Adrenal gland (tissue), 5 donors: ENCODE results near the gene PCDHA4.
A peak's percentile ranks its signal among the peaks of the same experiment; 100 is the strongest.

Source experiments
- CTCF ChIP-seq, 6 experiments: fragments of 450-650 bp in 4 of 6; fragments of 200-600 bp in 2 of 6; sonication (generic) in 1 of 6; IDR thresholded peaks; 1 replicate in 5 of 6; 2 replicates in 1 of 6; pipeline versions ENCODE4 v1.5.1 to v1.8.0; 2016 to 2021; ENCODE audit warnings: antibody characterized with exemption in 6 of 6, mild to moderate bottlenecking in 2 of 6, moderate library complexity in 1 of 6
- POLR2A ChIP-seq, 2 donors: fragments of 450-650 bp; IDR thresholded peaks; one replicate each; pipeline ENCODE4 v1.6.1; 2017; ENCODE audit warnings: antibody characterized with exemption in 2 of 2, mild to moderate bottlenecking in 2 of 2, moderate library complexity in 1 of 2
- donor health status: DM: no; HTN: no; CAD: no.

GRCh38 chr5:140855772-140856674 is 49.2 kb downstream of the PCDHA4 start, which contains the start of gene PCDHA10:
- TF ChIP-seq CTCF (IDR thresholded peaks at IDR 0.05) (peak in 3 of 6 experiments; percentile 16 to 26 (median 25)), POLR2A (IDR thresholded peaks at IDR 0.05) (no peak)
